ENCODE results near the gene LRRC56.

Gene LRRC56

DNA sequence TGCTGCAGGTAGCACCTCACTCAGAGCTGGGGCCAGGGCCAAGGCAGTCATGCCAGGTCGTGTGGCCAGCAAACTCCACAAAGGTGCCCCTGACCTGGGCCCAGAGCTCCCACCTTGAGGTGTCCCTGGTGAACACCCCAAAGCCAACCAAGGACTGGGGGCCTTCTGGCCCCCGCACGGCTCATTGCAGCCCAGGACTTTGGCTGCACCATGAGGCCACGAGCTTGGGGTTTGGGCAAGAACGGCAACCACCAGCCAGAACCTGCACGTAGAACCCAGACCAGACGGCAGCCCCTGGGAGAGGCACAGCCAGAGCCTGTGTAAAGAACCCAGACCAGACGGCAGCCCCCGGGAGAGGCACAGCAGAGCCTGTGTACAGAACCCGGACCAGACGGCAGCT, 7.8 kb downstream of the LRRC56 start:
- H3K4me3 ChIP-seq (ENCODE audit: low read depth, low read length), result no peak overlapping the region
- DNase-seq (ENCODE audit: low read depth), result no peak
- TF ChIP-seq, protein P1, sequence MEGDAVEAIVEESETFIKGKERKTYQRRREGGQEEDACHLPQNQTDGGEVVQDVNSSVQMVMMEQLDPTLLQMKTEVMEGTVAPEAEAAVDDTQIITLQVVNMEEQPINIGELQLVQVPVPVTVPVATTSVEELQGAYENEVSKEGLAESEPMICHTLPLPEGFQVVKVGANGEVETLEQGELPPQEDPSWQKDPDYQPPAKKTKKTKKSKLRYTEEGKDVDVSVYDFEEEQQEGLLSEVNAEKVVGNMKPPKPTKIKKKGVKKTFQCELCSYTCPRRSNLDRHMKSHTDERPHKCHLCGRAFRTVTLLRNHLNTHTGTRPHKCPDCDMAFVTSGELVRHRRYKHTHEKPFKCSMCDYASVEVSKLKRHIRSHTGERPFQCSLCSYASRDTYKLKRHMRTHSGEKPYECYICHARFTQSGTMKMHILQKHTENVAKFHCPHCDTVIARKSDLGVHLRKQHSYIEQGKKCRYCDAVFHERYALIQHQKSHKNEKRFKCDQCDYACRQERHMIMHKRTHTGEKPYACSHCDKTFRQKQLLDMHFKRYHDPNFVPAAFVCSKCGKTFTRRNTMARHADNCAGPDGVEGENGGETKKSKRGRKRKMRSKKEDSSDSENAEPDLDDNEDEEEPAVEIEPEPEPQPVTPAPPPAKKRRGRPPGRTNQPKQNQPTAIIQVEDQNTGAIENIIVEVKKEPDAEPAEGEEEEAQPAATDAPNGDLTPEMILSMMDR (IDR thresholded peaks at IDR 0.05; ENCODE audit: insufficient read depth, low read depth, low read length, missing control alignments), result no peak

DNA sequence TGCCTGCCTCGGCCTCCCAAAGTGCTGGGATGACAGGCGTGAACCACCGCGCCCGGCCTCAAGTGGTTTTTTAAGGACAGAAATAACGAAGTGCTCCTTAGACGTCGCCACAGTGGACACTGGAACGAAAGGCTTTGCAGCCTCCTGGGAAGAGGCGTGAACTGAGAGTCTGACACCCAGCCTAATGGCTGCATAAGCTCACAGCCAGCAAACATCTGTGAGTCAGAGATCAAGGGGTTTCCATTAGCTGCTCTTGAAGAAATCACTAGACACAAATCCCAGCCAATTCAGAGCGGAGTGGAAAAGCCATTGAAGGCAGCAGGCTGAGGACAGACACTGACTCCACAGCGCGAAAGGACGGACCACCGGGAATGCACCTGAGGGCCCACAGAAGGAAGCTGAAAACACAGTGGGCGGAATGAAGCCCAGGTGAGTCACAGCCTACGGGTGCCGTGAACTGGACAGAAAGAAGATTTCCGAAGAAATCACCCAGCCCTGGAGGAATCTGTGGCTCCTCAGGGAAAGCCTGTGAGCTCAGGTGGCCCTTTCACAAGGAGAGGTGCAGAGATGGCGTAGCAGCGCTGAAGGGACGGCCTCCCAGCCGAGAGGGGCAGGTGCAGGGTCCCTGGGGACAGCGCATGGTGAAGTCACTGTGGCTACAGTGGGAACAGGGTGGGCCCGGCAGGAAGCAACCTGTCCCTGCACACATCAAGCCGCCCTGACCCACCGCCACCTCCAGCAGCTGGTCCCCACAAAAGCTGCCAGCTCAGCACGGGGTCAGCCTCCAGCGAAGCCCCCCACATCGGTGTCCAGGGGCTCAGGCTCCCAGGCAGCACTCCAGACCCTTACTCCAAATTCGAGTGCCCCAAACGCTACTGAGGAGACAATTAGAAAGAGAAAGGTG, 11.6 kb downstream of the LRRC56 start:
- TF ChIP-seq, protein P1 (IDR thresholded peaks at IDR 0.05; ENCODE audit: insufficient read depth, low read depth, low read length, missing control alignments), result no peak
- no peak overlapping the region for H3K4me3 ChIP-seq (ENCODE audit: low read depth, low read length)
- no peak for DNase-seq (ENCODE audit: low read depth)

DNA sequence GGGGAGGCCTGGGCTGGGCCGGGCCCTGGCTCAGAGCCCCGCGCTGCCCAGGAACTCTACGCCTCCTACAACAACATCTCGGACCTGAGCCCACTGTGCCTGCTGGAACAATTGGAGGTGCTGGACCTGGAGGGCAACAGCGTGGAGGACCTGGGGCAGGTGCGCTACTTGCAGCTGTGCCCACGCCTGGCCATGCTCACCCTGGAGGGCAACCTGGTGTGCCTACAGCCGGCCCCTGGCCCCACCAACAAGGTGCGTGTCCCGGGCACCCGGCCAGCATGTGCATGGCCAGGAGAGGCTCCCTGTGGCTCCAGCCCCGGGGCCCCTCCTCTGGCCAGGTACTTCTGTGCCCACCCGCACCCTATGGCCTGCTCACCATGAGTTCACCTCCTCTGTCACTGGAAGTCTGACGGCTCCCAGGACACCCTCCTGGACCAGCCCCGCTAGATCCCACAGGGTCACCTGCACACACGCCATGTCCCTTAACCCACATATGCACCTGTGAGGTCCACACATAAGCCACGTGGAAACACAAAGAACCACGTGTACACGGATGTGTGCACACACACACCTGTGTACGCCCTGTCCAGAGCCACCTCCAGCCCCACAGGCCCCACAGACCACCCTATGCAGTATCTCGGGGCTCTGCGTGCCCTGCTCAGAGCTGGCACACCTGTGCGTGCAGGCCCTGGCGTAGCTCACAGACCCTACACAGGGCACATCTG, 12.9 kb downstream of the LRRC56 start:
- no peak overlapping the region for H3K4me3 ChIP-seq (ENCODE audit: low read depth, low read length)

DNA sequence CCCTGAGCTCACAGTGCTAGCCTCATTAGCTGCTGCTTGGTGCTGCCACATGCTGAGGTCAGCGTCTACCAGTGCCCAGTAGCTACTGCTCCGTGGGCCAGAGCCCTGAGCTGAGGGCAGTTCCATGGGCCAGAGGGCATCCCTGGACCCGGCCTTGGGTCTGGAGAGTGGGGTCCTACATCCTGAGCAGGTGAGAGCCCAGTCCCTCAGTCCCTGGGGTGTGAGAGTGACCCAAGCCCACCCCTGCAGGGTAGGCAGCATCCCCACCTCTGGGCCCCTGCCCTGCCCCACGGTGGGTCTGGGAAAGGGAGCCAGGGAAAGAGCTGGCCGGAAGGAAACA, 13.4 kb downstream of the LRRC56 start:
- H3K4me3 ChIP-seq (ENCODE audit: low read depth, low read length), result no peak overlapping the region
- DNase-seq (ENCODE audit: low read depth), result no peak
- TF ChIP-seq, protein P1 (IDR thresholded peaks at IDR 0.05; ENCODE audit: insufficient read depth, low read depth, low read length, missing control alignments), result no peak

More for the DNA sequence above, 12.9 kb downstream of the LRRC56 start:
- DNase-seq (ENCODE audit: low read depth), result no peak
- TF ChIP-seq, protein P1 (IDR thresholded peaks at IDR 0.05; ENCODE audit: insufficient read depth, low read depth, low read length, missing control alignments), result no peak

DNA sequence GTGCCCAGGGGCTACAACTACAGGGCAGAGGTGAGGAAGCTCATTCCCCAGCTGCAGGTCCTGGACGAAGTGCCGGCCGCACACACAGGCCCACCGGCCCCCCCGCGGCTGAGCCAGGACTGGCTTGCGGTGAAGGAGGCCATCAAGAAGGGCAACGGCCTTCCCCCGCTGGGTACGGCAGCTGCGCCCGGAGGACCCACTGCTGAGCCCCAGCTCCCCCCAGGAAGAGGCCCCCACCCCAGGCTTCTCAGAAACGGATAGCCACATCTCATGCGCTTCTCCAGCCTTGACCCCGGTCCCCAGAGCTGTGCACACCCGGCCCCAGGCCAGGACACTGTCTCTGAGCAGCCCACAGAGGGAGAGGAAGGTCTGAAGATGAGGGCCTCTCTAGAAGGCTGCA, 13.8 kb downstream of the LRRC56 start:
- DNase-seq (ENCODE audit: low read depth), result no peak
- TF ChIP-seq, protein P1 (IDR thresholded peaks at IDR 0.05; ENCODE audit: insufficient read depth, low read depth, low read length, missing control alignments), result no peak
- no peak overlapping the region for H3K4me3 ChIP-seq (ENCODE audit: low read depth, low read length)

DNA sequence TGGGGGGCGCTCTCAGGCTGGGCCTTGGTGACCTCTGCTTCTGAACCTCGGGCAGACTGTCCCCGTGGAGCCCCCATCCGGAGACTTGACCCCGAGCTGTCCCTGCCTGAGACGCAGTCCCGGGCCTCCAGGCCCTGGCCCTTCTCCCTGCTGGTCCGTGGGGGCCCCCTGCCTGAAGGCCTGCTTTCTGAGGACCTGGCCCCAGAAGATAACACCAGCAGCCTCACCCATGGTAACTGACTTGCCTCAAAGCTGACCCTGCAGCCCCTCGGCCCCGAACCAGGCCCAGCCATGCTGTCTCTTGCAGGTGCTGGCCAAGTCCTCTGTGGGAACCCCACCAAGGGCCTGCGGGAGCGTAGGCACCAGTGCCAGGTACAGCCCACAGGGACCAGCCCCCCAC, 14.3 kb downstream of the LRRC56 start:
- TF ChIP-seq, protein P1 (IDR thresholded peaks at IDR 0.05; ENCODE audit: insufficient read depth, low read depth, low read length, missing control alignments), result no peak
- no peak for DNase-seq (ENCODE audit: low read depth)
- no peak overlapping the region for H3K4me3 ChIP-seq (ENCODE audit: low read depth, low read length)

All from GM12865 (cell line).